GM12865 (cell line): ENCODE measurements around the gene STK39.

Experiments used
- DNase-seq: peaks from one replicate; pipeline ENCODE4 v3.0.0; 2010; ENCODE audit warnings: low read depth
- H3K4me3 ChIP-seq: 2 replicates; pipeline ENCODE4 v1.5.1; 2011; ENCODE audit warnings: mild to moderate bottlenecking, low read depth, low read length, control low read depth
- CTCF ChIP-seq: IDR thresholded peaks from 2 replicates; pipeline ENCODE4 v1.5.1; 2011; ENCODE audit warnings: low read length, control low read depth, low read depth, inconsistent platforms; ENCODE audit not compliant: insufficient read depth; ENCODE audit errors: missing control alignments

The STK39 gene

GRCh38 chr2:168008646-168009195, 238.7 kb downstream of the STK39 start:
- no peak overlapping the region for H3K4me3 ChIP-seq
- no peak for DNase-seq
- TF ChIP-seq CTCF: no peak

DNA sequence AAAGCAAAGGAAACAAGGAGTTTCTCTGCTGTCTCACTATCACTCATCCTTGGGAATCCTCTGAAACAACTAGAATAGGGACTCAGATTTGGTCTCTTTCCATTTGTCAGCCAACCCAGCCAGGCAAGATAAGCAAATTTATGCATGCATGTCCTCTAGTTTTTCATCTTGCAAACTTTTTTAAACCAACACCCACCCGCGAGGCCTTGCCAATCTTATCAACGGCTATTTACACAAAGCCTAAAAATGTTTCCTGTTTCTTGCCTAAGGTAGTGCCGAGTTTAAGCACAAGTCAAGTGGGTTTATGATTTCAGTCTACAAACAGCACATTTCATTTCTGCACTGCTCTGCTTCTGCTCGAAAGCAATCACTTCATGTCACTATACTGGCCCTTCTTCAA, 240.9 kb downstream of the STK39 start:
- H3K4me3 ChIP-seq: no peak overlapping the region
- TF ChIP-seq CTCF: no peak
- no peak for DNase-seq

DNA sequence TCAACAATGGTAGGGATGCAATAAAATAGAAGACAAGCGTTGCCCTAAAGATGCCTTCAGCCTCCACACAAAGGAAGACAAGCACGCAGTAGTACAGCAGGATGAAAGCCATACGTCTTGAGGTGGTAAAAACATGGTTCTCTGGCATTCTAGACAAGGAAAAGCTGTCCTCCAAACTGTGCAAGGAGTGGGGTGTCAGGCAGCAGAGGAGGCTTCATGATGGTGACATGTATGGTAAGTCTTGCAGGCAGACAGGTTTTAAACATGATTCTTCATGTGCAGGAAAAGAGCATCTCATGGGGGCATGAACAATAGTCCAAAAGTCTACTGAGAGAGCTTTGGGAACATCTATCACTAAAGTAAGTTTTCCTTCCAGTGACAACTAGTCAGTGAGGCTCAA, 241.8 kb downstream of the STK39 start:
- no peak overlapping the region for H3K4me3 ChIP-seq
- TF ChIP-seq CTCF: no peak
- no peak for DNase-seq

- no peak for TF ChIP-seq CTCF
- DNase-seq: no peak
- no peak overlapping the region for H3K4me3 ChIP-seq
These were observed 243.5 kb downstream of the STK39 start for GRCh38 chr2:168003876-168004275.

GRCh38 chr2:168002021-168002553, 245.3 kb downstream of the STK39 start:
- no peak overlapping the region for H3K4me3 ChIP-seq
- peak; percentile 3 for DNase-seq
- no peak for TF ChIP-seq CTCF

DNA sequence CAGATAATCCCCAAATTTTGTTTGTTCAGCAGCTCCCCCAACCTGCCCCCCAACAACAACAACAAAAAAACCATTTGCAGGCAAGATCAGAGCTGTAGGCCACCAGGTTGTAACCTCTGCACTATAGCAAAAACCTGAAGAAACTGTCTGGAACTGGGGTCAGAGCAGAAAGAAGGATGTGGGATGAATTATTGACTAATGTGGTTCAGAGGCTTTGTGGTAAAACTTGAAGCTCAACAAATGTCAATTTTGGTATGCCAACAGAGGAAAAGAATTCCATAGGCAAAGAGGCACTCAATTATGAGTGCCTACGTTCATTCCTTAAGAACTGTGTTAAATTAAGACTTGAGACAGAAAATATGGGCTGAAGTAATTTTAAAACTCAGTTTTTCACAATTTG, 255.1 kb downstream of the STK39 start:
- no peak overlapping the region for H3K4me3 ChIP-seq
- no peak for TF ChIP-seq CTCF
- no peak for DNase-seq

DNA sequence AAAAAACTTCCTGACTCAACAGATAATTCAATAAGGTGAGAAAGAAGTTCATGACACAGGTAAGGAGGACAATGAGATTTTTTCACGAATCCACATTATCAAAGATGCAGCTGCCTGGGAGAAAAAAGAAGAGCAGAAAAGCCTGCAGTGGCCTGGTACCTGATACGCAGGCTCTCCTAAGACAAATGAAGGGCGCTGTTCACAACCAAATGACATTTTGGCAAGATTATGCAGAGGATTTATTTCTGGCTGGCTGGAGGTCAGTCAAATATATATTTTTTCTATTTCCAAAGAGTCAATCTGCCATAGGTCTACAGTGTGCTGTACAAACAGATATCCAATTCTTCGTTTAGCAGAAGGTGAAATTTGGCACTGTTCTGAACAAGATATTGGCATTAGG, 257.3 kb downstream of the STK39 start:
- no peak for DNase-seq
- H3K4me3 ChIP-seq: no peak overlapping the region
- no peak for TF ChIP-seq CTCF
